Activated CD4-positive, alpha-beta T cell treated with anti-CD3 and anti-CD28 coated beads, Interleukin-2, amount 50 U/mL, for 1 hour (primary cell): ENCODE results near the gene CCDC38.

ENCODE experiments used
- DNase-seq: peaks from one replicate; pipeline ENCODE4 v3.0.0-alpha.2; 2020

The CCDC38 gene

DNA sequence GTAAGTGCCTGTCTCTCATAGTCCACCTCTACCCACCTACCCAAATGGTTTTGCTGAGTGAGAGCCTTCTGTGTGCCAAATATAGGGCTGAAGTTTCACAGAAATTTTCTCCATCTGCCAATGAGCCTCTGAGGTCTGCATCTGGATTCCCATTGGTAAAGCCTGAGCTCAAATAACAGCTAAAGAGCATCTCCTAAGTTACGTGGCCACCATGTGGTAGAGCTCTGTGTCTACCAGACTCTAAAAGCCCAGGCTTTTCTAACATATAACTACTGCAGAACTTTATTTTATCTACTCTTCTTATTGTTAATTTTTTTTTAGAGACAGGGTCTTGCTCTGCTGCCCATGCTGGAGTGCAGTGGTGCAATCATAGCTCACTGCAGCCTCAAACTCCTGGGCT, 16.7 kb upstream of the CCDC38 start:
- DNase-seq, result no peak

- no peak for DNase-seq
Observed at GRCh38 chr12:95956557-95957145, 14.2 kb upstream of the CCDC38 start.

- no peak for DNase-seq
Observed at GRCh38 chr12:95955549-95956159, 13.2 kb upstream of the CCDC38 start.

GRCh38 chr12:95953000-95953399, 10.6 kb upstream of the CCDC38 start:
- DNase-seq, result no peak

DNA sequence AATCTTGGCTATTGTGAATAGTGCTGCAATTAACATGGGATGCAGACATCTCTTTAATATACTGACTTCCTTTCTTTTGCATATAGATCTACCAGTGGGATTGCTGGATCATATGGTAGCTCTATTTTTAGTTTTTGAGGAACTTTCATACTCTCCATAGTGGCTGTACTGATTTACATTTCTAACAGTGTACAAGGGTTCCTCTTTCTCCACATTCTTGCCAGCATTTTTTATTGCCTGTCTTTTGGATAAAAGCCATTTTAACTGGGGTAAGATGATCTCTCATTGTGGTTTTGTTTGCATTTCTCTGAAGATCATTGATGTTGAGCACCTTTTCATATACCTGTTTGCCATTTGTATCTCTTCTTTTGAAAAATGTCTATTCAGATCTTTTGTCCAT, 9.1 kb upstream of the CCDC38 start:
- no peak for DNase-seq

DNA sequence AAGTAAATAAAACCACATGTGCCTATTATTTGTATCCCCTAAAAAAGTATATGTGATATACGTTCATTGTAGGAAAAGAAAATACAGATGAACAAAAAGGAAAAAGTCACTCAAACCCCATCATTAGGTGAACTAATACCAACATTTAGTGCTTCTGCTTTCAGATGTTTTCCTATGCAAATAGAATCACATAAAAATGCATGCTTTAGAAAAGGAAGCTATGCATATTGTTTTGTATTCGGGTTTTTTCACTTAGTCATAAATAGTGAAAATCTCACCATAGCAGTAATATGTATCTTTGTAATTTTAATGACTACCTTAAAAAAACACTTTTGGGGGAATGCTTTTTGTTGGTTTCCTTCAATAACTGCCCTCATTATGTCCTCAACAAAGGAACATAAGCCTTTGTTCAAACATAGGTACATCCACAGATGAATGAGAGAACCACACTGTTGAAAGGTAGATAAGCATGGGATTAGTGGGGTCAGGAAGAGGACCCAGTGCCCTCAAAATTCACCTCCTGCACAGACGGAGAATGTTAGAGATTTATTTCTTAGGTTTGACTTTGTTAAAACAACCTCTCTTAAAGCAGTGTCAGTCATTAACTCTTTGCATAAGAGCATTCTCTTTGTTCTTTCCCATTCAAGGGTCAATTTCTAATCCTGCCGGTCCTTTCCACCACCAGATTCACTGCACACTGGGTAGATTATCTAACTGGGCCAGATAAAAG, 7.2 kb upstream of the CCDC38 start:
- DNase-seq, result no peak

DNA sequence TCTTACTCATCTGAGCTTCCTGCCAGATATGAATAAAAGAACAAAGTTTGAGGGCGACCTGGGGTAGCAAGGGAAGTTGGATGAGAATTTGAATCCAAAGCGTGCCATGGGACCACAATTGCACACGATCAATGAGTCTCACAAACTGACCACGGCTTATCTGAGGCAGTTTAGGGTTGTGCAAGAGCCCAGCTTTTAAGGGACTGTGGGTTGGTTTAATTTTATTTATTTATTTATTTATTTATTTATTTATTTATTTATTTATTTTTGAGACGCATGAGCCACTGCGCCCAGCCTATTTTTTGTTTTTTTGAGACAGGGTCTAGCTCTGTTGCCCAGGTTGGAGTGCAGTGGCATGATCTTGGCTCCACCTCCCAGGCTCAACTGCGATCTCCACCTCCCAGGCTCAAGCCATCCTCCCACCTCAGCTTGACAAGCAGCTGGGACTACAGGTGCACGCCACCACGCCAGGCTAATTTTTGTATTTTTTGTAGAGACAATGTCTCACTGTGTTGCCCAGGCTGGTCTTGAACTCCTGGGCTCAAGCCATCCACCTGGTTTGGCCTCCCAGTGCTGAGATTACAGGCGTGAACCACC, 1.8 kb upstream of the CCDC38 start:
- DNase-seq, result no peak

DNA sequence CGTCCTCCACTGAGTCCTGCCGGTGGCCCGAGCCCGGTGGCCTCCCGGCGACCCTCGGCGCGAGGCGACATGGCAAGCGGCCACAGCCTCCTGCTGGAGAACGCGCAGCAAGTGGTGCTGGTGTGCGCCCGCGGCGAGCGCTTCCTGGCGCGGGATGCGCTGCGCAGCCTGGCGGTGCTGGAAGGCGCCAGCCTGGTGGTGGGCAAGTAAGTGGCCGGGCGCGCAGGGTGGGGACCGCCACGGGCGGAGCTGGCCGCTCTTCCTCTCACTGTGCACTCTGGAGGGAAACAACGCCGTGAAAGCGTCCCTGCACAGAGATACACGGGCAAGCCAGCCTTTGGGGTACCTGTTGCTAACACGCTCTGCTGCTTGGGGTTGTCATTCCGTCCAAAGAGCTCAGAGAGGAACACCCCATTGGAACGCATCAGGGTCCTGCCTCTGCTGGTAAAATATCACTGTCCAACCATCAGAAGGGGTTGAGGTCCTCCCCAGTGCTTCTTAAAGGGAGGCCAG, 972 bp upstream of the CCDC38 start, which contains the start of gene AMDHD1:
TSS of gene AMDHD1 (plus strand) at position 2 of the 513 bp plus-strand sequence. CDS start at position 70, 68 bp downstream.
- DNase-seq, result peak; percentile 57

DNA sequence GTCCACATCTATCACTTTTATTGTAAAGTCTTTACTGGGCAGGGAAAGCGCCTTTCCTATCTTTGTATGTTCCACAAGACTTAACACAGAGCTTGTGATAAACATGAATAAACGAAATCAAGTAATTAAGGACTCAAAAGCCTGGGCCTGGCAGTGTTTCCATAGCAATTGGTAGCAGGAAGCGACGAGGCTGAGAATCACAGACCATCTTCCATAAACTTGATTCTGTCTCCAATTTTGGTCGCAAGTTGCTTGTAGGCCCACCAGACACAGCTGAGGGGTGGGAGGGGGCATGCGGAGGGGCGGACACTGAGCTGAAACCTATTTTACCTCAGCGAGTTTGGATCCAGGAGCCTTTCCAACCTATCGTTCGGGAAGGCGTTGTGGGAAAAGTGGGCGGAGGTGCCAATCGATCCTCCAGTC, 302 bp downstream of the CCDC38 start:
- DNase-seq, result no peak

DNA sequence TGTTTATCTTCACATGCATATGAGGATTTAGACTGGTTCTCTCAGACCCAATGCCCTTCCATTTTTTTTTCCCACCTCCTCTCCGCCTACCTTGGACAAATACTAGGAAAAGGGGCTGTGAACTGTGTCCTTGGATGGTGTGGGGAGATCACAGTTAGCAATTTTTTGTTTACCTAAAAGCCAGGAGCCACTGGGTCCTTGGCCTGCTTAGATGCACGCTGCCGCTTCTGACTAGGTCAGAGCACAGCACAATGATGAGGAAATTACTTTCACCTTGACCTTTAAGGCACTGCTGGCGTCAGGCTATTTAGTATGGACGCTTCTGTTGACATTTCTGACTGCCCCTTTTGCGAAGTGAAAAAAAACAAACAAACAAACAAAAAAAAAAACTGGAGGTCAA, 1.9 kb downstream of the CCDC38 start:
- no peak for DNase-seq

DNA sequence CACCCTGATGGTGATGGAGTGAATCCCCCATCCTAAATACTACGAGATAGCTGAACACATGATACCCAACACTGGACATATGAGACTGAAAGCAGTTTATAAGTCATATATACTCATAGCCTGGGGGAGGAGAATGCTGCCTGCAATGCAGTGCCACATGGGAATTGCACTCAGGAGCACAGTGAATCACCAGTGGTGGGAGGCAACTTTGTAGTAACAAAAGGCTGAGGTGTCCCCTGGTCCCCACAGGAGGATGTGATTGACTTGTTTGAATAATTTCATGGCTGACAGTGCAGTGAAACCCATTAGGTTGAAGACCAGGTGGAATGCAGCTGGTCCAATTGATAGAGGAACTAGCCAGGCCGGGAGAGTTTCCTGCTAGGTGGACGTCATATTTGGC, 20.2 kb downstream of the CCDC38 start:
- no peak for DNase-seq

DNA sequence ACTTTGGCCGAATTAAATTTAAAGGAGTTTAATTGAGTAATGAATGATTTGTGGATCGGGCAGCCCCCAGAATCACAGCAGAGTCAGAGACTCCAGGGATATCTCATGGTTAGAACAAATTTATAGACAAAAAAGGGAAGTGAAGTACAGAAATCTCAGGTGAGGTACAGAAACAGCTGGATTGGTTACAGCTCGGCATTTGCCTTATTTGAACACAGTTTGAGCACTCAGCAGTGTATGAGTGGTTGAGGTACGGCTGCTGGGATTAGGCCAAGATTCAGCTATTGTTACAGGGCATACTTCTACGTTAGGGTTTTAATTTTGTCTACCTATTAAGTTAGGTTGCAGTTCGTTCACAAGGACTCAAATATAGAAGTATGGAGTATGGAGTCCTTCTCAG, 23.3 kb downstream of the CCDC38 start:
- no peak for DNase-seq

DNA sequence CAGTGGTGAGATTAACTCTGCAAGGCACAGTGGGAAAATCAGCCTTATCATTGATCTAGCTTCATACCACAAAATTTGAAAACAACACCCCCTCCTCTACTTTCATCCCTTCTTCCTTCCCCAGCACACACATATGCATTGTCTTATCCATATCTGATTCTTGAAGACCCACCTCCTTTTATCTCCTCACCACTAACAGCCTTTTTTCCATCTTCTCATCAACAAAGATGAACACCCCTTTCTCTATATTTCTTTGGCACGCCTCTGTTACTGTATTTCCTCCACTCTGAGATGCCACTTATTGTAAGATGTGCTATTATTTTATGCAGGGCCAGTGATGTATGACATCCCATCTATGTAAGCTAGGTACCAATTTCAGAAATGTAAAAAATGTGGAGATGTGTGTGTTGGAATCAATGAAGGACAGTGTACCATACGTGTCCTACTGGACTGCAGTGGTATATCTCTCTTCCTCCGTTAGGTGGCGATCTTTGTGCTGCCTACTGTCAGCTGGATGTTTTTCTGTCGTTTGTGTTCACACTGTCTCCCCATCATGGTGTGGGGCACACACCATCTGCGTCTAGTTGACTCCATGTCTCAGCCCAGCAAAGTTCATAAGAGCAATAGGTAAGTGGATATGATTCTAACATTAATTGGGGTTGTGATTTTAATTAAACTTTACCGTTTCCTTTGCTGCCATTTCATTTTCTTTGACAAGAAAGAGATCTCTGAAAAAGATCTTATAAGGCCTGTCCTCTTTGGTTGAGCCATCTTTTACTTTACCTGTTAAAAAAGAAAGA, 24.0 kb downstream of the CCDC38 start:
- DNase-seq, result peak; percentile 24

- no peak for DNase-seq
Observed at GRCh38 chr12:95909871-95910270, 32.5 kb downstream of the CCDC38 start.

DNA sequence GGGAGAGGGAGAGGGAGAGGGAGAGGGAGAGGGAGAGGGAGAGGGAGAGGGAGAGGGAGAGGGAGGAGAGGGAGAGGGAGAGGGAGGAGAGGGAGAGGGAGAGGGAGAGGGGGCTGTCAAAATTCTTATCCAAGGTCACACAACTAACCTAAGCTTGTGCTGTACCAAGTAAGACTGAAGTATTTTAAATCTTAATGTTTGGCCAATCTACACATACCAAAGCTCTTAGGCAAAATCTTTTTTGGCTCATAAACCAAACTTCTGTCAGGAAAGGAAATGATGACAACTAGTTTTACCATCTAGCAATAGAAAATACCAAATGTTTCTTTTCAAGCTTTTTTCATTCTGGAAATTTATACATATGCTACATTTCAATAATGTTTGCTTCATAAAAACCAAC, 33.8 kb downstream of the CCDC38 start:
- DNase-seq, result no peak

DNA sequence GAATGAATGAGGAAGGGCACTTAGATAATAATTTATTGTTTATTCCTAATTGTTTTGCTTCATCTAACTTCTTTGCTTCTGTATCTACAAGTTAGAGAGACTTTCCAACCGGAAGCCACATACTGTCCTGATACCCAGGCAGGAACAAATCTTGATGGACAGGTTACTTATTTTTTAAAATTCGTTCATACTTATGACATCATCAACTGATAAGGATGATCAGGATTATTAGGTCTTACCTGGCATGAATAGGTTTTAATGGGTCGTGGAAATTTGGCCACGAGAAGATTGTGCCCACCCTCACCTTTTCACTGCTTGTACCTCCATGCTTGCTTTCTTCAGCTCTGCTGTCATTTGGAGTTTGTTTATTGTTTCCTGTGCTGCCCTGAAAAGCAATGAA, 44.3 kb downstream of the CCDC38 start:
- no peak for DNase-seq

DNA sequence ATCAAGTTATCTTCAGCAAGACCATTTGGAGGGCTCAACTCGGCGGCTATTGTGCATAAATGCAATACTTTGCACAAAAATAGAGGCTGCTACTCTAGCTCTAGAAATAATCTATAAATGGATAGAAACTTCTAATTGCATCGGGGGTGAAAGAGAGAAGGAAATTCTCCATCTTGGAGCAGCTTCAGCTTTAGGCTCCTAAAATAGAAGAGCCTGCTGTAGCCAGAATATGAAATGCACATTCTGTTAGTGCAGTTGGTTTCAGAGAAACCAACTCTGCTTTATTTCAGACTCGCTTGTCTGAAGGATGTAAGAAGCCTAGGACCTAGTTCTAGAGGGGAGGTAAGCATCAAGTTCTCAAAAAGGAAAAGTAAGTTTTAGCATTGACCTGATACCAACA, 45.6 kb downstream of the CCDC38 start:
- DNase-seq, result no peak

GRCh38 chr12:95890958-95891357, 51.5 kb downstream of the CCDC38 start:
- no peak for DNase-seq

DNA sequence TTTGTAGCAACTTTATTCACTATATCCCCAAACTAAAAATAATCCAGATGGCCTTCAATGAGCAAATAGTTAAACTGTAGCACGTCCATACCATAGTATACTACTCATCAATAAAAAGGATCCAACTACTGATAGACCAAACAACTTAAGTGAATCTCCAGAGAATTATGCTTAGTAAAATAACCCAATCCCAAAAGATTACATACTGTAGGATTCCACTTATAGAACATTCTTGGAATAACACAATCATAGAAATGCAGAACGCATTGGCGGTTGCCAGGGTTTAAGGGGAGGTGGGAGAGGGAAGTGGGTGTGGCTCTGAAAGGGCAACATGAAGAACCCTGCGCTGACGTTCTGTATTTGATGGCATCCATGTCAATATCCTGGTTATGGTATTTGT, 55.1 kb downstream of the CCDC38 start:
- DNase-seq, result no peak

GRCh38 chr12:95884998-95885397, 57.4 kb downstream of the CCDC38 start:
- DNase-seq, result no peak

DNA sequence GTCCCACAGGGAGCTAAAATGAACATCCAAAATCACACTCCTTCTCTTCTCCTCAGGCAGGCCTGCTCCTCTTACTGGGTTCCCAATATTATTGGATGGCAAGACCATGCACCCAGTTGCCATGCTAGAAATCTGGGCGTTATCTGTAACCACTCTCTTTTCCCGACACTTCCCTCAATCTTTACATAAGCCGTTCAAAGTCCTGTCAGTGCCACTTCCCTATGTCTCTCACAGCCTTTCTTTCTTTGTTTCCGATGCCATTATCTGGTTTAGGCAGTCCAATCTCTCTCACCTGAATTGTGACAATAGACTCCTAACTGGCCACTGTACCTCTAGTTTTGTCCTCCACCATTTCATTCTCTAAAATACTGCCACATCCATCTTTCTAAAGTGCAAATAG, 59.5 kb downstream of the CCDC38 start:
- DNase-seq, result no peak

GRCh38 chr12:95882080-95882479, 60.3 kb downstream of the CCDC38 start:
- DNase-seq, result no peak
